IMR-90 (cell line): ENCODE results near the gene YRDC. TPM values are rescaled to one million over a fixed set of nuclear protein-coding genes. Genes with fewer than 3 reads are reported as not detected.
A peak's percentile ranks its signal among the peaks of the same experiment; 100 is the strongest.

Experiments
- ATAC-seq: fragments of 200-7000 bp; cut with Tn5 transposase; 2 replicates; pipeline ENCODE4 v1.9.1; 2020; ENCODE audit warnings: low read depth, mild to moderate bottlenecking, moderate library complexity
- BruUV-seq: library from RNA; stranded (reverse); fragments of 400-500 nt; replicated peaks from 2 replicates; lab custom pipeline; 2021; lab: Mats Ljungman, UMichigan
- CTCF ChIA-PET: fragments of 300-600 bp; formaldehyde crosslinking; extraction: SDS; loops from one replicate; lab custom pipeline; 2021; ENCODE audit warnings: antibody characterized with exemption; lab: Yijun Ruan, JAX
- POLR2A ChIA-PET: fragments of 300-600 bp; sonication (Branson Sonifier 250); formaldehyde crosslinking; loops from one replicate; lab custom pipeline; 2022; ENCODE audit warnings: antibody characterized with exemption; ENCODE audit not compliant: unreplicated experiment; lab: Charles Lee
- DNase-seq: peaks from one replicate; pipeline ENCODE4 v3.0.0; 2013
- H2AFZ ChIP-seq: replicated peaks from 2 replicates; pipeline ENCODE3; 2013; ENCODE audit warnings: low read length, mild to moderate bottlenecking; ENCODE audit not compliant: poor library complexity
- H2AK5ac ChIP-seq: 2 replicates; pipeline ENCODE4 v1.6.1; 2013; ENCODE audit warnings: low read depth, low read length, inconsistent platforms
- H2AK9ac ChIP-seq: replicated peaks from 2 replicates; pipeline ENCODE3; 2013; ENCODE audit warnings: mild to moderate bottlenecking, low read depth, low read length, moderate library complexity; ENCODE audit not compliant: poor library complexity
- H2BK120ac ChIP-seq: 2 replicates; pipeline ENCODE4 v1.6.1; 2013; ENCODE audit warnings: low read depth, low read length, inconsistent platforms
- H2BK15ac ChIP-seq: 3 replicates; pipeline ENCODE4 v1.6.1; 2013; ENCODE audit warnings: low read depth, low read length, inconsistent platforms
- H2BK20ac ChIP-seq: 2 replicates; pipeline ENCODE4 v1.6.1; 2013; ENCODE audit warnings: low read depth, mild to moderate bottlenecking, inconsistent platforms, low read length, moderate library complexity
- H2BK5ac ChIP-seq: 2 replicates; pipeline ENCODE4 v1.6.1; 2013; ENCODE audit warnings: mild to moderate bottlenecking, low read depth, low read length, inconsistent platforms; ENCODE audit not compliant: poor library complexity, severe bottlenecking
- H3K14ac ChIP-seq: replicated peaks from 2 replicates; pipeline ENCODE4 v1.6.1; 2013; ENCODE audit warnings: low read depth, low read length, inconsistent platforms
- H3K18ac ChIP-seq: 2 replicates; pipeline ENCODE4 v1.6.1; 2013; ENCODE audit warnings: low read depth, low read length, control low read depth
- H3K23ac ChIP-seq: 2 replicates; pipeline ENCODE4 v1.6.1; 2013; ENCODE audit warnings: low read depth, low read length, inconsistent platforms
- H3K27ac ChIP-seq: 2 replicates; pipeline ENCODE4 v1.5.1; 2013; ENCODE audit warnings: mild to moderate bottlenecking, control low read depth, low read length; ENCODE audit not compliant: insufficient read depth
- H3K27me3 ChIP-seq: 2 replicates; pipeline ENCODE4 v1.6.1; 2013; ENCODE audit warnings: low read length; ENCODE audit not compliant: control insufficient read depth, insufficient read depth
- H3K36me3 ChIP-seq: 2 replicates; pipeline ENCODE4 v1.6.1; 2013; ENCODE audit warnings: low read length, mixed read lengths; ENCODE audit not compliant: control insufficient read depth, insufficient read depth
- H3K4ac ChIP-seq: 2 replicates; pipeline ENCODE4 v1.6.1; 2013; ENCODE audit warnings: low read depth, low read length, inconsistent platforms
- H3K4me1 ChIP-seq: 2 replicates; pipeline ENCODE4 v1.6.1; 2013; ENCODE audit warnings: low read length, mixed read lengths; ENCODE audit not compliant: control insufficient read depth, insufficient read depth
- H3K4me2 ChIP-seq: 2 replicates; pipeline ENCODE4 v1.6.1; 2013; ENCODE audit warnings: low read depth, mild to moderate bottlenecking, control low read depth, low read length, moderate library complexity
- H3K4me3 ChIP-seq: 2 replicates; pipeline ENCODE4 v1.5.1; 2013; ENCODE audit warnings: low read depth, mild to moderate bottlenecking, control low read depth, low read length, moderate library complexity; ENCODE audit not compliant: insufficient read depth
- H3K56ac ChIP-seq: 2 replicates; pipeline ENCODE4 v1.6.1; 2013; ENCODE audit warnings: low read length, inconsistent platforms; ENCODE audit not compliant: insufficient read depth; ENCODE audit errors: extremely low read depth
- H3K79me1 ChIP-seq, 2 experiments: 2 replicates each; pipeline ENCODE4 v1.6.1; 2013; ENCODE audit warnings: low read length in 2 of 2, inconsistent platforms in 1 of 2, low read depth in 1 of 2
- H3K9ac ChIP-seq: 2 replicates; pipeline ENCODE4 v1.6.1; 2013; ENCODE audit warnings: low read depth, low read length, control low read depth
- H3K9me1 ChIP-seq: 2 replicates; pipeline ENCODE4 v1.6.1; 2013; ENCODE audit warnings: low read length, inconsistent platforms; ENCODE audit not compliant: insufficient read depth
- H3K9me3 ChIP-seq: 2 replicates; pipeline ENCODE4 v1.6.1; 2013; ENCODE audit warnings: low read length; ENCODE audit not compliant: control insufficient read depth, insufficient read depth
- H4K20me1 ChIP-seq: 2 replicates; pipeline ENCODE4 v1.6.1; 2013; ENCODE audit warnings: low read length, inconsistent platforms; ENCODE audit not compliant: insufficient read depth
- H4K5ac ChIP-seq: 2 replicates; pipeline ENCODE4 v1.6.1; 2013; ENCODE audit warnings: mild to moderate bottlenecking, low read depth, low read length, control low read depth
- H4K8ac ChIP-seq, 2 experiments: 2 replicates each; pipeline ENCODE4 v1.6.1; 2013; ENCODE audit warnings: low read depth in 2 of 2, low read length in 2 of 2, control low read depth in 1 of 2, inconsistent platforms in 1 of 2
- H4K91ac ChIP-seq: 2 replicates; pipeline ENCODE4 v1.6.1; 2013; ENCODE audit warnings: low read depth, low read length, inconsistent platforms; ENCODE audit not compliant: insufficient read depth
- MXI1 ChIP-seq: IDR thresholded peaks from 2 replicates; pipeline ENCODE4 v1.6.1; 2012; ENCODE audit warnings: low read depth, mild to moderate bottlenecking, low read length, moderate library complexity, borderline replicate concordance
- RFX5 ChIP-seq: IDR thresholded peaks from 2 replicates; pipeline ENCODE4 v1.8.0; 2012; ENCODE audit warnings: low read depth, mild to moderate bottlenecking, low read length, moderate library complexity
- WGBS, 2 experiments: methylation state at CpG; one replicate each; pipeline versions ENCODE4 v1.1.5 to v1.1.7; 2013; ENCODE audit warnings: missing lambda C conversion rate in 2 of 2; ENCODE audit not compliant: insufficient read length in 1 of 2; ENCODE audit errors: extremely low coverage in 2 of 2; 5-methylcytosine and 5-hydroxymethylcytosine counted together
- dilution Hi-C: fragments of 300-500 bp; cut with HindIII; formaldehyde crosslinking; loops from one replicate; pipeline ENCODE4 v1.14.3; 2018; ENCODE audit warnings: low sequenced_read_pairs; ENCODE audit not compliant: unreplicated experiment
- in situ Hi-C: fragments of 300-500 bp; cut with MboI; formaldehyde crosslinking; loops from 3 replicates; pipeline ENCODE4 v1.14.3; 2019; ENCODE audit warnings: low sequenced_read_pairs, inconsistent platforms, mixed read lengths
- intact Hi-C: fragments of 100-400 bp; cut with micrococcal nuclease; formaldehyde crosslinking; loops from 2 replicates; pipeline ENCODE4 v1.10.0; 2022
- polyA plus RNA-seq, 3 experiments: library from polyadenylated mRNA; depleted of rRNA; stranded (reverse); fragments of >200 nt; gene quantifications; 2 replicates each; pipeline ENCODE4 v1.2.3, GENCODE V29; 2012; ENCODE audit warnings: low replicate concordance in 1 of 3
- total RNA-seq: library from RNA; depleted of rRNA; stranded (reverse); fragments of >200 nt; gene quantifications from 2 replicates; pipeline ENCODE4 v1.2.3, GENCODE V29; 2012
- TF ChIP-seq, protein P1 (sequence below): conservative IDR thresholded peaks from 2 replicates; pipeline ENCODE4 v1.5.1; 2012; ENCODE audit warnings: mild to moderate bottlenecking, low read depth, low read length, improper control_type of control experiment

Gene YRDC
- total and polyA plus RNA-seq, 2 of the 4 experiments (the other 2 are of a cell fraction): 21.0 to 21.7 TPM

DNA sequence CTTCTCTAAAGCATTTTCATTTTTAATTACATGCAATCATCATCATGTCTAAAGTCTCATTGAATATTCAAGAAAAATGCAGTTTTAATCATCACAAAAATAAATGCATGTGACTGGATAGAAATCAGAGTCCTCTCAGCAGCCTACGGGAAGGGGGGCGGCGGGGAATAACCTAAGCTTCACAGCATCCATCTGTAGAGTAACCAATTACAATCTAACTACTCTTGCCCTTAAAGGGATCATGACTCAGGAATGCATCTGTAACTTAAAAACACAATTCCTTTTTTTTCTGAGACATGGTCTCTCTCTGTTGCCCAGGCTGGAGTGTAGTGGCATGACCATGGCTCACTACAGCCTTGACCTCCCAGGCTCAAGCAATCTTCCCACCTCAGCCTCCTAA is 28.8 kb upstream of the YRDC start:
- intact Hi-C loops: no loop called here
- POLR2A ChIA-PET: no interaction called here

More for the DNA sequence above, 28.8 kb upstream of the YRDC start:
- Histone ChIP-seq H3K36me3 (peaks cover 49% of the 10 kb centered on the region), H4K91ac (no peak overlapping the region), H2BK5ac (no peak overlapping the region), H3K56ac (no peak overlapping the region), H4K5ac (no peak overlapping the region), H3K27ac (no peak overlapping the region), H2BK15ac (no peak overlapping the region), H3K9me3 (no peaks in the 10 kb centered on the region), H4K20me1 (no peaks in the 10 kb centered on the region; the same call in 1 of the 2 replicates), H3K4me1 (peaks cover 3% of the 10 kb centered on the region; the same call in 1 of the 2 replicates), H3K4ac (no peak overlapping the region), H2AFZ (no peak overlapping the region), H2BK20ac (no peak overlapping the region), H3K14ac (no peak overlapping the region), H3K18ac (no peak overlapping the region), H3K4me3 (no peak overlapping the region), H2BK120ac (no peak overlapping the region), H2AK5ac (no peak overlapping the region), H3K27me3 (no peaks in the 10 kb centered on the region), H3K9me1 (peaks cover 6% of the 10 kb centered on the region; the same call in 1 of the 2 replicates), H3K79me1 (peaks cover 10 to 12% of the 10 kb centered on the region in 2 experiments), H4K8ac (no peak overlapping the region), H3K23ac (no peak overlapping the region), H3K4me2 (no peak overlapping the region), H3K9ac (no peak overlapping the region), H2AK9ac (no peak overlapping the region)
- peak; percentile 62 for ATAC-seq
- dilution Hi-C loops (no loop called here), in situ Hi-C loops (no loop called here)
- WGBS, 2 experiments: no CpG with 5 or more reads among the region's 3 CpGs
- TF ChIP-seq, protein P1, sequence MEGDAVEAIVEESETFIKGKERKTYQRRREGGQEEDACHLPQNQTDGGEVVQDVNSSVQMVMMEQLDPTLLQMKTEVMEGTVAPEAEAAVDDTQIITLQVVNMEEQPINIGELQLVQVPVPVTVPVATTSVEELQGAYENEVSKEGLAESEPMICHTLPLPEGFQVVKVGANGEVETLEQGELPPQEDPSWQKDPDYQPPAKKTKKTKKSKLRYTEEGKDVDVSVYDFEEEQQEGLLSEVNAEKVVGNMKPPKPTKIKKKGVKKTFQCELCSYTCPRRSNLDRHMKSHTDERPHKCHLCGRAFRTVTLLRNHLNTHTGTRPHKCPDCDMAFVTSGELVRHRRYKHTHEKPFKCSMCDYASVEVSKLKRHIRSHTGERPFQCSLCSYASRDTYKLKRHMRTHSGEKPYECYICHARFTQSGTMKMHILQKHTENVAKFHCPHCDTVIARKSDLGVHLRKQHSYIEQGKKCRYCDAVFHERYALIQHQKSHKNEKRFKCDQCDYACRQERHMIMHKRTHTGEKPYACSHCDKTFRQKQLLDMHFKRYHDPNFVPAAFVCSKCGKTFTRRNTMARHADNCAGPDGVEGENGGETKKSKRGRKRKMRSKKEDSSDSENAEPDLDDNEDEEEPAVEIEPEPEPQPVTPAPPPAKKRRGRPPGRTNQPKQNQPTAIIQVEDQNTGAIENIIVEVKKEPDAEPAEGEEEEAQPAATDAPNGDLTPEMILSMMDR: no peak
- TF ChIP-seq RFX5: no peak
- no peak for TF ChIP-seq MXI1
- CTCF ChIA-PET: interaction anchor here (0.6 kb wide), 1 partner anchor 12 kb away, joined by 3 read pairs; no protein-coding TSS in a partner anchor
- peak; percentile 26 for DNase-seq
- no TSS peak for BruUV-seq
